ENCODE measurements around the gene B4GALNT2.

- no peak for TF ChIP-seq EZH2 (IDR thresholded peaks at IDR 0.05; ENCODE audit: insufficient read depth, poor library complexity, severe bottlenecking)
- no peak for TF ChIP-seq EZH2phosphoT487 (IDR thresholded peaks at IDR 0.05; ENCODE audit: insufficient read depth, low read depth)
Measured at GRCh38 chr17:49093131-49093530, 39.4 kb upstream of the B4GALNT2 start.
